ENCODE measurements around the gene GRAMD1C.

GRCh38 chr3:113791381-113791780 is 47.2 kb upstream of the GRAMD1C start:
- TF ChIP-seq CTCF (IDR thresholded peaks at IDR 0.05): no peak
- TF ChIP-seq POLR2A (IDR thresholded peaks at IDR 0.05): no peak
- TF ChIP-seq EP300 (IDR thresholded peaks at IDR 0.05): no peak
- TF ChIP-seq POLR2AphosphoS5 (IDR thresholded peaks at IDR 0.05): no peak
